Measurements from ENCODE around the gene HAT1. TPM values are rescaled to one million over a fixed set of nuclear protein-coding genes. Genes with fewer than 3 reads are reported as not detected.

The HAT1 gene
- total and polyA plus RNA-seq, 10 of the 15 experiments (the other 5 are each of a cell fraction or from before 2014, with no cell fraction given): 60.0 to 225 (median 130) TPM

GRCh38 chr2:171999604-172000469 lies 77.6 kb downstream of the HAT1 start, which contains the start of gene METAP1D (continued):
- TF ChIP-seq PRDM15 (CRISPR knock-in tag; IDR thresholded peaks at IDR 0.05) (no peak), BHLHE40 (IDR thresholded peaks at IDR 0.05; ENCODE audit: borderline replicate concordance in 1 of 2, low read depth in 2 of 2, low read length in 1 of 2) (peak; percentile 60 to 89), CBX5 (IDR thresholded peaks at IDR 0.05; ENCODE audit: low read depth) (peak; percentile 40; the same call in 1 of the 2 replicates), POLR2AphosphoS5 (IDR thresholded peaks at IDR 0.05; ENCODE audit: low read length) (peak; percentile 91), ZNF207 (IDR thresholded peaks at IDR 0.05; ENCODE audit: borderline replicate concordance) (peak; percentile 52; the same call in 1 of the 2 replicates), ETV6 (conservative IDR thresholded peaks at IDR 0.05 in 1 of 2, IDR thresholded peaks at IDR 0.05 in 1 of 2; ENCODE audit: borderline replicate concordance in 1 of 2, low read depth in 1 of 2) (no peak), FOS (IDR thresholded peaks at IDR 0.05; ENCODE audit: borderline replicate concordance, extremely low read depth, insufficient read length) (no peak), SIX5 (IDR thresholded peaks at IDR 0.05; ENCODE audit: low read depth, low read length, severe bottlenecking) (peak; percentile 20), ZNF687 (IDR thresholded peaks at IDR 0.05) (peak; percentile 81), CEBPB (IDR thresholded peaks at IDR 0.05; ENCODE audit: borderline replicate concordance in 1 of 2, low read depth in 2 of 2, low read length in 2 of 2) (no peak), ZNF217 (IDR thresholded peaks at IDR 0.05) (no peak), ZBTB33 (IDR thresholded peaks at IDR 0.05) (no peak), SIN3A (IDR thresholded peaks at IDR 0.05; ENCODE audit: low read depth, low read length) (peak; percentile 98), SMARCA5 (IDR thresholded peaks at IDR 0.05) (no peak), MTA3 (IDR thresholded peaks at IDR 0.05; ENCODE audit: borderline replicate concordance, low read length) (peak; percentile 60; the same call in 1 of the 2 replicates), LARP7 (IDR thresholded peaks at IDR 0.05) (peak; percentile 96), HDAC6 (IDR thresholded peaks at IDR 0.05; ENCODE audit: unreplicated experiment) (peak; percentile 61), ZNF274 (IDR thresholded peaks at IDR 0.05; ENCODE audit: insufficient read depth, insufficient read length) (no peak), TBL1XR1 (IDR thresholded peaks at IDR 0.05; ENCODE audit: low read depth, low read length) (no peak)
